H9 (cell line): ENCODE results near the gene EXOC3. TPM values are rescaled to one million over a fixed set of nuclear protein-coding genes. Genes with fewer than 3 reads are reported as not detected.

Experiments used
- DNase-seq: peaks from one replicate; pipeline ENCODE4 v3.0.0-alpha.2; 2017
- H2AFZ ChIP-seq: one replicate; pipeline ENCODE4 v1.6.1; 2013; ENCODE audit warnings: mild to moderate bottlenecking, low read length, control low read depth, moderate library complexity
- H2AK5ac ChIP-seq: 2 replicates; pipeline ENCODE4 v1.6.1; 2013; ENCODE audit warnings: low read length, control low read depth, mixed read lengths; ENCODE audit not compliant: insufficient read length
- H2BK120ac ChIP-seq: one replicate; pipeline ENCODE4 v1.6.1; 2013; ENCODE audit warnings: low read depth, mild to moderate bottlenecking, low read length, control low read depth, inconsistent platforms; ENCODE audit not compliant: poor library complexity, severe bottlenecking
- H2BK12ac ChIP-seq: 2 replicates; pipeline ENCODE4 v1.6.1; 2013; ENCODE audit warnings: low read length, control low read depth, mixed read lengths, low read depth; ENCODE audit not compliant: insufficient read length
- H2BK15ac ChIP-seq: 2 replicates; pipeline ENCODE4 v1.6.1; 2013; ENCODE audit warnings: low read depth, low read length, control low read depth
- H2BK20ac ChIP-seq: one replicate; pipeline ENCODE4 v1.6.1; 2013; ENCODE audit warnings: low read depth, mild to moderate bottlenecking, low read length, control low read depth, inconsistent platforms; ENCODE audit not compliant: poor library complexity, severe bottlenecking
- H2BK5ac ChIP-seq: 2 replicates; pipeline ENCODE4 v1.6.1; 2013; ENCODE audit warnings: low read length, control low read depth, mixed read lengths; ENCODE audit not compliant: insufficient read length
- H3K14ac ChIP-seq: 2 replicates; pipeline ENCODE4 v1.6.1; 2013; ENCODE audit warnings: low read length, control low read depth; ENCODE audit not compliant: insufficient read depth
- H3K18ac ChIP-seq: 2 replicates; pipeline ENCODE4 v1.6.1; 2013; ENCODE audit warnings: low read depth, mild to moderate bottlenecking, mixed read lengths, low read length, control low read depth; ENCODE audit not compliant: insufficient read length
- H3K23ac ChIP-seq: 2 replicates; pipeline ENCODE4 v1.6.1; 2013; ENCODE audit warnings: low read length, control low read depth, mixed read lengths, low read depth; ENCODE audit not compliant: insufficient read length
- H3K23me2 ChIP-seq: 2 replicates; pipeline ENCODE4 v1.6.1; 2013; ENCODE audit warnings: low read depth, mild to moderate bottlenecking, mixed read lengths, low read length, control low read depth; ENCODE audit not compliant: insufficient read length, poor library complexity, severe bottlenecking
- H3K27ac ChIP-seq: 2 replicates; pipeline ENCODE4 v1.5.1; 2013; ENCODE audit warnings: low read length, control low read depth, mixed read lengths, low read depth; ENCODE audit not compliant: insufficient read length
- H3K27me3 ChIP-seq: 2 replicates; pipeline ENCODE4 v1.6.1; 2013; ENCODE audit warnings: low read length, control low read depth, inconsistent platforms; ENCODE audit not compliant: insufficient read depth
- H3K4ac ChIP-seq: 2 replicates; pipeline ENCODE4 v1.6.1; 2013; ENCODE audit warnings: low read depth, mild to moderate bottlenecking, control low read depth, inconsistent platforms, low read length, moderate library complexity
- H3K4me1 ChIP-seq: 2 replicates; pipeline ENCODE4 v1.6.1; 2013; ENCODE audit warnings: low read length, control low read depth, inconsistent platforms; ENCODE audit not compliant: insufficient read depth
- H3K4me2 ChIP-seq: 2 replicates; pipeline ENCODE4 v1.6.1; 2013; ENCODE audit warnings: low read length, control low read depth, mixed read lengths; ENCODE audit not compliant: insufficient read length, insufficient read depth
- H3K56ac ChIP-seq: 2 replicates; pipeline ENCODE4 v1.6.1; 2013; ENCODE audit warnings: low read depth, mild to moderate bottlenecking, mixed read lengths, low read length, control low read depth; ENCODE audit not compliant: insufficient read length
- H3K79me1 ChIP-seq: 2 replicates; pipeline ENCODE4 v1.6.1; 2013; ENCODE audit warnings: low read depth, mild to moderate bottlenecking, moderate library complexity, low read length, control low read depth, inconsistent platforms; ENCODE audit not compliant: insufficient read depth, poor library complexity, severe bottlenecking
- H3K79me2 ChIP-seq: 2 replicates; pipeline ENCODE4 v1.6.1; 2013; ENCODE audit warnings: low read length, control low read depth, inconsistent platforms; ENCODE audit not compliant: insufficient read depth
- H3K9ac ChIP-seq: 2 replicates; pipeline ENCODE4 v1.6.1; 2013; ENCODE audit warnings: low read length, control low read depth, mixed read lengths; ENCODE audit not compliant: insufficient read length; ENCODE audit errors: extremely low read depth
- H3K9me3 ChIP-seq: one replicate; pipeline ENCODE4 v1.6.1; 2013; ENCODE audit warnings: low read depth, low read length, inconsistent platforms; ENCODE audit not compliant: control insufficient read depth
- H3T11ph ChIP-seq: one replicate; pipeline ENCODE4 v1.6.1; 2013; ENCODE audit warnings: mild to moderate bottlenecking, low read length, control low read depth, inconsistent platforms
- H4K20me1 ChIP-seq: one replicate; pipeline ENCODE4 v1.6.1; 2013; ENCODE audit not compliant: control insufficient read depth, insufficient read length, insufficient read depth
- H4K5ac ChIP-seq: 2 replicates; pipeline ENCODE4 v1.6.1; 2013; ENCODE audit warnings: low read depth, mild to moderate bottlenecking, mixed read lengths, low read length, control low read depth; ENCODE audit not compliant: insufficient read length
- H4K8ac ChIP-seq: replicated peaks from 2 replicates; pipeline ENCODE4 v1.6.1; 2013; ENCODE audit warnings: low read length, control low read depth, mixed read lengths, low read depth; ENCODE audit not compliant: insufficient read length
- H4K91ac ChIP-seq: 2 replicates; pipeline ENCODE4 v1.6.1; 2013; ENCODE audit warnings: low read depth, mild to moderate bottlenecking, moderate library complexity, mixed read lengths, low read length, control low read depth; ENCODE audit not compliant: insufficient read length
- H3K27ac Mint-ChIP-seq, 3 experiments: 2 replicates in 2 of 3; 3 replicates in 1 of 3; pipeline ENCODE4 v1.8.0; 2020 to 2021; ENCODE audit warnings: mixed read lengths in 3 of 3, mild to moderate bottlenecking in 1 of 3, moderate library complexity in 1 of 3
- H3K27me3 Mint-ChIP-seq: 2 replicates; pipeline ENCODE4 v1.8.0; 2021; ENCODE audit warnings: low read depth, mild to moderate bottlenecking, moderate library complexity, mixed read lengths
- H3K36me3 Mint-ChIP-seq, 3 experiments: 2 replicates in 2 of 3; 3 replicates in 1 of 3; pipeline ENCODE4 v1.8.0; 2020 to 2021; ENCODE audit warnings: low read depth in 3 of 3, mixed read lengths in 3 of 3; ENCODE audit not compliant: insufficient read depth in 1 of 3
- H3K4me1 Mint-ChIP-seq, 2 experiments: 2 replicates each; pipeline ENCODE4 v1.8.0; 2020; ENCODE audit warnings: mixed read lengths in 2 of 2
- H3K4me3 Mint-ChIP-seq, 2 experiments: 2 replicates in 1 of 2; 3 replicates in 1 of 2; pipeline ENCODE4 v1.8.0; 2020 to 2021; ENCODE audit warnings: mild to moderate bottlenecking in 2 of 2, mixed read lengths in 2 of 2, moderate library complexity in 1 of 2
- H3K9me3 Mint-ChIP-seq, 2 experiments: 2 replicates in 1 of 2; 3 replicates in 1 of 2; pipeline ENCODE4 v1.8.0; 2020; ENCODE audit warnings: mild to moderate bottlenecking in 2 of 2, mixed read lengths in 2 of 2, moderate library complexity in 1 of 2
- WGBS: extraction: QIAGEN DNeasy Blood & Tissue Kit; methylation state at CpG from one replicate; pipeline ENCODE4 v1.1.7; 2013; ENCODE audit warnings: missing lambda C conversion rate, low lambda C conversion rate, mixed read lengths; ENCODE audit not compliant: insufficient read length; ENCODE audit errors: extremely low coverage; 5-methylcytosine and 5-hydroxymethylcytosine counted together
- total RNA-seq: library from RNA; stranded (reverse); gene quantifications from 2 replicates; pipeline ENCODE4 v1.2.1, GENCODE V29; 2021
- TF ChIP-seq, protein P1 (sequence below): fragments of 200-600 bp; sonication (generic); conservative IDR thresholded peaks from 3 replicates; pipeline ENCODE4 v1.8.0; 2021; ENCODE audit warnings: antibody characterized with exemption, mild to moderate bottlenecking

Gene EXOC3
- total RNA-seq, 1 experiment from 2014 or later = 36.7 TPM

DNA sequence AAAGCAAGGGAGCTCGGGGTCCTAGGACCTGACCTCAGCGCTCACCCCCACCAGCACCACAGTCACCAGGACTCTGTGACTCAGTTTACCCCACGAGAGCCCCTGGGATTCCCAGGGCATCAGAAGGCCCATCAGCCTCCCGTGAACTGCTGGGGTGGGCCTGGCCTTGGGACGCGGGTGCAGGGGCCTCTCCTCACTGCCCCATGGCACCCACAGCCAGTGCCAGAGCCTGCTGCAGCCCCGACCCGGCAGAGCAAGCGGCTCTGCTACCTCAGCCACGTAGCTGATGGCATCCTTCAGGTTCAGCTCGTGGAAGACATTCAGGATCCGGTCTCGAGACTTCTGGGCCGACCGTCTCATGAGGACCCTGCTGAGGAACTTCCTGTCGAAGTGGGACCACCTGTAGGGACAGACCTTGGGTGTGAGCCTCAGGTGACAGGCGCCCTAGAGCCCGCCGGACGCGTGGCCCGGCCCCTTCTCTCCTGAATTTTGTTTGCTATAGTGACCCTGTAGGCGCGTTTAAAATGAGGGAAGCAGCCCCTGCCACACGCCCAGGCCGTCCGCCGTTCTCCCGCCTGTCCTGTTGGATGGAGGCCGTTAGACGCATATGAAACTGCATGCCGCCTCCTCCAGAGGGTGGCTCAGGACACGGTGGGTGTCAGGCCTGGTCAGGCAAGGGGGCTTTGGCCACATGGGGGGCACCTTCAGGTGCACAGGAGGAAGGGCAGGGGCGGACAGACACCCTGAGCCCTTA lies 36.8 kb downstream of the EXOC3 start:
- no CpG with 5 or more reads among the region's 34 CpGs for WGBS
- Histone ChIP-seq H4K5ac (no peak overlapping the region), H3K18ac (no peak overlapping the region), H3K23me2 (peaks cover 3% of the 10 kb centered on the region), H2AFZ (no peak overlapping the region), H3K23ac (no peak overlapping the region), H3K79me2 (no peaks in the 10 kb centered on the region), H3K9ac (no peak overlapping the region), H2BK20ac (no peak overlapping the region), H3K4ac (no peak overlapping the region), H3T11ph (no peak overlapping the region), H3K79me1 (no peaks in the 10 kb centered on the region), H4K91ac (no peak overlapping the region), H4K8ac (no peak overlapping the region), H3K14ac (no peak overlapping the region; the same call in 1 of the 2 replicates), H4K20me1 (no peaks in the 10 kb centered on the region), H3K4me1 (no peaks in the 10 kb centered on the region), H3K27ac (no peak overlapping the region), H2BK5ac (no peak overlapping the region), H3K9me3 (no peaks in the 10 kb centered on the region), H3K27me3 (peaks cover 19% of the 10 kb centered on the region; the same call in 1 of the 2 replicates), H3K4me2 (no peak overlapping the region), H3K56ac (no peak overlapping the region), H2BK120ac (no peak overlapping the region), H2AK5ac (no peak overlapping the region), H2BK12ac (no peak overlapping the region), H2BK15ac (no peak overlapping the region)
- Mint-ChIP-seq H3K9me3 (no peaks in the 10 kb centered on the region), H3K4me3 (no peak overlapping the region), H3K27ac (no peak overlapping the region), H3K27me3 (peaks cover 37% of the 10 kb centered on the region), H3K4me1 (peaks cover 0 to 4% of the 10 kb centered on the region in 2 experiments; a peak in 2 of 4 replicates), H3K36me3 (no peaks in the 10 kb centered on the region)
- TF ChIP-seq, protein P1, sequence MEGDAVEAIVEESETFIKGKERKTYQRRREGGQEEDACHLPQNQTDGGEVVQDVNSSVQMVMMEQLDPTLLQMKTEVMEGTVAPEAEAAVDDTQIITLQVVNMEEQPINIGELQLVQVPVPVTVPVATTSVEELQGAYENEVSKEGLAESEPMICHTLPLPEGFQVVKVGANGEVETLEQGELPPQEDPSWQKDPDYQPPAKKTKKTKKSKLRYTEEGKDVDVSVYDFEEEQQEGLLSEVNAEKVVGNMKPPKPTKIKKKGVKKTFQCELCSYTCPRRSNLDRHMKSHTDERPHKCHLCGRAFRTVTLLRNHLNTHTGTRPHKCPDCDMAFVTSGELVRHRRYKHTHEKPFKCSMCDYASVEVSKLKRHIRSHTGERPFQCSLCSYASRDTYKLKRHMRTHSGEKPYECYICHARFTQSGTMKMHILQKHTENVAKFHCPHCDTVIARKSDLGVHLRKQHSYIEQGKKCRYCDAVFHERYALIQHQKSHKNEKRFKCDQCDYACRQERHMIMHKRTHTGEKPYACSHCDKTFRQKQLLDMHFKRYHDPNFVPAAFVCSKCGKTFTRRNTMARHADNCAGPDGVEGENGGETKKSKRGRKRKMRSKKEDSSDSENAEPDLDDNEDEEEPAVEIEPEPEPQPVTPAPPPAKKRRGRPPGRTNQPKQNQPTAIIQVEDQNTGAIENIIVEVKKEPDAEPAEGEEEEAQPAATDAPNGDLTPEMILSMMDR = no peak
- DNase-seq = no peak
